Lower lobe of right lung (tissue), 2 donors: ENCODE measurements around the gene TEX9. TPM values are rescaled to one million over a fixed set of nuclear protein-coding genes. Genes with fewer than 3 reads are reported as not detected.
A peak's percentile ranks its signal among the peaks of the same experiment; 100 is the strongest.
"Not testable (repeated sequence)": the region's sequence is repeated elsewhere in the genome, so short reads cannot be mapped to it uniquely, and the experiment has no call there.

Experiments used
- ATAC-seq, 2 donors: fragments of 200-7000 bp; cut with Tn5 transposase; one replicate each; pipeline ENCODE4 v1.9.1; 2020 to 2022; ENCODE audit warnings: mild to moderate bottlenecking in 2 of 2, moderate library complexity in 2 of 2
- DNase-seq: peaks from one replicate; pipeline ENCODE4 v3.0.0-alpha.2; 2020
- H3K27ac ChIP-seq: fragments of 200-600 bp; one replicate; pipeline ENCODE4 v1.8.0; 2022
- H3K27me3 ChIP-seq: fragments of 200-600 bp; one replicate; pipeline ENCODE4 v1.8.0; 2022; ENCODE audit warnings: low read depth
- H3K36me3 ChIP-seq: fragments of 200-600 bp; one replicate; pipeline ENCODE4 v1.8.0; 2022; ENCODE audit warnings: mild to moderate bottlenecking
- H3K4me1 ChIP-seq: fragments of 200-600 bp; one replicate; pipeline ENCODE4 v1.8.0; 2022
- H3K4me3 ChIP-seq: fragments of 200-600 bp; one replicate; pipeline ENCODE4 v1.8.0; 2022; ENCODE audit warnings: mild to moderate bottlenecking
- H3K9me3 ChIP-seq: fragments of 200-600 bp; one replicate; pipeline ENCODE4 v1.8.0; 2022
- CTCF ChIP-seq: fragments of 200-600 bp; IDR thresholded peaks from one replicate; pipeline ENCODE4 v1.8.0; 2022; ENCODE audit warnings: antibody characterized with exemption, mild to moderate bottlenecking
- intact Hi-C: fragments of 100-400 bp; cut with DNase I; formaldehyde crosslinking; loops from one replicate; pipeline ENCODE4 v1.11.0; 2022
- long read RNA-seq: library from polyadenylated mRNA; unstranded; transcript quantifications from one replicate; pipeline ENCODE4 v2.0.0, GENCODE V29; 2021
- total RNA-seq: library from RNA; stranded (reverse); fragmentation: NEBNext Ultra II Directional; extraction: Animal tissue kit (Norgen Biotek cat#: 25700); gene quantifications from one replicate; pipeline ENCODE4 v1.2.1, GENCODE V29; 2021
- donor health status: DM: no; HTN: yes; CAD: no; lungs with severe emphysema.

Gene TEX9
- total RNA-seq: 11.6 TPM
- long read RNA-seq, partial matches to known transcripts: 9 of 13 reads
- long read RNA-seq, other reads (novel, unspliced or antisense): 4 of 13 reads

GRCh38 chr15:56365075-56365711 lies at the start of gene TEX9:
TEX9 (plus strand) TSS chr15:56365426; CDS start chr15:56365451, 25 bp downstream.
- Histone ChIP-seq H3K4me3 (peak within 1 kb of the TSS; percentile 64), H3K27me3 (no peaks in the 10 kb centered on the region), H3K9me3 (no peaks in the 10 kb centered on the region), H3K27ac (no peak within 1 kb of the TSS), H3K36me3 (no peaks in the 10 kb centered on the region), H3K4me1 (peaks cover 7% of the 10 kb centered on the region)
- intact Hi-C loops: no loop called here
- DNase-seq (peak; percentile 90), ATAC-seq (peak; percentile 98 to 99)
- no peak for TF ChIP-seq CTCF

- intact Hi-C loops, ATAC-seq, DNase-seq: not testable (repeated sequence)
Measured at GRCh38 chr15:56316561-56316960, 48.7 kb upstream of the TEX9 start.

GRCh38 chr15:56320316-56320715 lies 44.9 kb upstream of the TEX9 start:
- H3K9me3 ChIP-seq: peaks cover 4% of the 10 kb centered on the region
- H3K4me3 ChIP-seq: no peak overlapping the region
- ATAC-seq (no peak), DNase-seq (no peak)
- intact Hi-C loops: no loop called here
- H3K27ac ChIP-seq: no peak overlapping the region
- no peaks in the 10 kb centered on the region for H3K4me1 ChIP-seq
- no peaks in the 10 kb centered on the region for H3K36me3 ChIP-seq
- H3K27me3 ChIP-seq: no peaks in the 10 kb centered on the region
- no peak for TF ChIP-seq CTCF

More at GRCh38 chr15:56316561-56316960, 48.7 kb upstream of the TEX9 start:
- not testable (repeated sequence) for H3K4me3 ChIP-seq, H3K27ac ChIP-seq, H3K4me1 ChIP-seq, H3K27me3 ChIP-seq, H3K36me3 ChIP-seq, H3K9me3 ChIP-seq

GRCh38 chr15:56320861-56321260 lies 44.4 kb upstream of the TEX9 start:
- TF ChIP-seq CTCF: no peak
- ATAC-seq (no peak), DNase-seq (no peak)
- no peaks in the 10 kb centered on the region for H3K27me3 ChIP-seq
- intact Hi-C loops: no loop called here
- no peak overlapping the region for H3K4me3 ChIP-seq
- peaks cover 4% of the 10 kb centered on the region for H3K9me3 ChIP-seq
- H3K27ac ChIP-seq: no peak overlapping the region
- no peaks in the 10 kb centered on the region for H3K4me1 ChIP-seq
- H3K36me3 ChIP-seq: no peaks in the 10 kb centered on the region

GRCh38 chr15:56322444-56322843 lies 42.8 kb upstream of the TEX9 start:
- no peak overlapping the region for H3K27ac ChIP-seq
- DNase-seq (no peak), ATAC-seq (no peak)
- TF ChIP-seq CTCF: no peak
- H3K4me3 ChIP-seq: no peak overlapping the region
- intact Hi-C loops: no loop called here
- no peaks in the 10 kb centered on the region for H3K4me1 ChIP-seq
- H3K9me3 ChIP-seq: peaks cover 4% of the 10 kb centered on the region
- no peaks in the 10 kb centered on the region for H3K27me3 ChIP-seq
- no peaks in the 10 kb centered on the region for H3K36me3 ChIP-seq

- H3K27me3 ChIP-seq: no peaks in the 10 kb centered on the region
- no peak overlapping the region for H3K27ac ChIP-seq
- ATAC-seq (no peak), DNase-seq (no peak)
- TF ChIP-seq CTCF: no peak
- H3K4me1 ChIP-seq: no peaks in the 10 kb centered on the region
- H3K36me3 ChIP-seq: no peaks in the 10 kb centered on the region
- intact Hi-C loops: no loop called here
- H3K4me3 ChIP-seq: no peak overlapping the region
- no peaks in the 10 kb centered on the region for H3K9me3 ChIP-seq
Measured at GRCh38 chr15:56323435-56323834, 41.8 kb upstream of the TEX9 start.
